HG02623 (cell line): Measurements from ENCODE around the gene GADD45GIP1.
"Not testable (repeated sequence)": the region's sequence is repeated elsewhere in the genome, so short reads cannot be mapped to it uniquely, and the experiment has no call there.

Experiments
- ATAC-seq: cut with Tn5 transposase; IDR thresholded peaks from one replicate; pipeline ENCODE4 v1.9.1; 2021; ENCODE audit warnings: moderate library complexity; ENCODE audit not compliant: unreplicated experiment

Gene GADD45GIP1

GRCh38 chr19:12944104-12944674, 12.8 kb downstream of the GADD45GIP1 start:
- no peak for ATAC-seq

- no peak for ATAC-seq
Observed at GRCh38 chr19:12943437-12944044, 13.5 kb downstream of the GADD45GIP1 start.

GRCh38 chr19:12940897-12941296, 16.1 kb downstream of the GADD45GIP1 start:
- ATAC-seq: no peak

GRCh38 chr19:12939975-12940423, 17.0 kb downstream of the GADD45GIP1 start:
- no peak for ATAC-seq

DNA sequence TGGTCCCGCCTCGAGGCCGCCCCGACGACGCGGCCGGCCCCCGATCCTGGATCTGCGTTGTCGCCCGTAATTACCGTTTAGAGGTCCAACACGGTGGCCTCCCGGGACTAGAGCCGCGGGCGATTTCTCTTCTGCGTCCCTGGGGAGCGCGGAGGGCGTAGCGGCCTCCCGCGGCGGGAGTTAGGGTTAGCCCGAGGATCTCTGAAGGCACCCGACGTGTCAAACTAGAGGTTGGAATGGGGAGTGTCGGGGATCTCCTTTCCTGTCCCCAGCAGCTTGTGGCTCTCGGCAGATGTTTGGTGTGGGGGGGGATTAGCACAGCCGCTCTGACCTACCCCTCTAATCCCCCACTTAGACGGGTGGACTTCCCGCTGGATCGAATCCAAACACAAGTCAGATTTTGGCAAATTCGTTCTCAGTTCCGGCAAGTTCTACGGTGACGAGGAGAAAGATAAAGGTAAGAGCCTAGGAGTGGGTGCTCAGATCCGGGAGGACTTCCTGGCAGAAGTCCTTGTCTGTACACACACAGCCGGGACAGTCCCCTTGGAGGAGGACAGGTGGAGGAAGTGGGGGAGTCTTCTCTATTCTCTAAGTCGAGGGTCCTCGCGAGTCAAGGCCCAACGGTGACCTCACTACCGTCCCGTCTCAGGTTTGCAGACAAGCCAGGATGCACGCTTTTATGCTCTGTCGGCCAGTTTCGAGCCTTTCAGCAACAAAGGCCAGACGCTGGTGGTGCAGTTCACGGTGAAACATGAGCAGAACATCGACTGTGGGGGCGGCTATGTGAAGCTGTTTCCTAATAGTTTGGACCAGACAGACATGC, 18.0 kb downstream of the GADD45GIP1 start:
- peak; percentile 2 for ATAC-seq

DNA sequence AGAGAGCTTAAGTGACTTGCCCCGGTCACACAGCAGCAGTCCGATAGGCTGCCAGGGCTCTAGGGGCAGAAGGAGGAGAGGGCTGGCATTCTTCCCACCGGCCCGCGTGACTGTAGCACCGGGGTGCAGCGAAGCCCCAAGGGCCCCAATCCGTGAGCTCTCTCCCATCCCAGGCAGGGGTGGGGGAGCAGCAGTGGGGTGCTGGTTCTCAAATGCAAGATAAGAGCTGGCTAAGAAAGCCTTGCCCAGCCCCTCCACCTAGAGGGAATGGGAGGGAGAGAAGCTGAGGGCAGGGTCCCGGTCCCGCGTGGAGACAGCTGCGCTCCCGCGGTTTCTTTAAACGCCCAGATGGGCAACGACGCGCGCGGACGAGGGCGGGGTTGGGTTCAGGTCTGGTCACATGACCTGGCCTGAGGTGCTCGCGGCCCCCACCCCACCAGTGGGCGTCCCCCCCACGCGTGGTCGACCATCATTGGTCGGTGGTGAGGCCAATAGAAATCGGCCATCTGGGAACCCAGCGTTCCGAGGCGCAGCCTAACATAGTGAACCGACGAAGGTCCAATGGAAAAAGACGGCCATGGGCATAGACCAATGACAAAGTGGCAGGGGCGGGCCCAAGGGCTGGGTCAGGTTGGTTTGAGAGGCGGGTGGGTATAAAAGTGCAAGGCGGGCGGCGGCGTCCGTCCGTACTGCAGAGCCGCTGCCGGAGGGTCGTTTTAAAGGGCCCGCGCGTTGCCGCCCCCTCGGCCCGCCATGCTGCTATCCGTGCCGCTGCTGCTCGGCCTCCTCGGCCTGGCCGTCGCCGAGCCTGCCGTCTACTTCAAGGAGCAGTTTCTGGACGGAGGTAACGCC, 18.9 kb downstream of the GADD45GIP1 start, which contains the start of gene CALR:
Gene CALR (plus strand): TSS at position 683 of the 852 bp plus-strand sequence. CDS start 71 bp downstream, at position 754.
- ATAC-seq: peak; percentile 89

DNA sequence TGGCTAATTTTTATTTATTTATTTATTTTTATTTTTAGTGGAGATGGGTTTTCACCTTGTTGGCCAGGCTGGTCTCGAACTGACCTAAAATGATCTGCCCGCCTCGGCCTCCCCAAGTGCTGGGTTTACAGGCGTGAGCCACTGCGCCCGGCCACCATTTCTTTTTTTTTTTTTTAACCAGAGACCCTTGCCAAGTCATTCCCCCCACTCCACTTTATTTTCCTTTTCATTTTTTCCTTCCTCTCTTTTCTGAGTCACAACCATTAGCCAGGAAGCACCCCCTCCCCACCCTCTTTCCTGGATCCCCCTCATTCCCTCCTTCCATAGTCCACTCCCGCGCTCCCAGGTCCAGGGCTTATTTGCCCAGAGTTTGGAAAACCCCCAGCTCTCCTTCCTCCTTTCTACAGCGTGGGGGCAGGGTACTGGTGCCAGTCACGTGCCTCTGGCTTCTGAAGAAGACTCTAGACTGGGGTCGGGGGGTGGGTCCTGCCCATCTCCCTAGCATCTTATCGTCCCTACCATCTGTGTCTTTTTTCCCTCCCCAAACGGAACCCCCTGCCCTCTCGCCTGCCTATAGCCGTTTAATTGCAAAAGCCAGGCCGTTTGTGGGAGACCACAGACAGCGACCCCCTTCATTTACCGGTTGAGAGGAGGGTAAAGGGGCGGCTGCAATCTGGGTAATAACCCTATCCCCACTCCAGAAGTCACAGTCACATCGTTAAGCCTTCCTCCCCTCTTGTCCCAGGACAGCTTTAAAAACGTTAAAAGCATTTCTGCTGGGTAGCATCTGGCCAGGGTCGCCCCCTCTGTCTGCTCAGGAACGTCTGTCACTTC, 19.7 kb downstream of the GADD45GIP1 start:
- no peak for ATAC-seq

DNA sequence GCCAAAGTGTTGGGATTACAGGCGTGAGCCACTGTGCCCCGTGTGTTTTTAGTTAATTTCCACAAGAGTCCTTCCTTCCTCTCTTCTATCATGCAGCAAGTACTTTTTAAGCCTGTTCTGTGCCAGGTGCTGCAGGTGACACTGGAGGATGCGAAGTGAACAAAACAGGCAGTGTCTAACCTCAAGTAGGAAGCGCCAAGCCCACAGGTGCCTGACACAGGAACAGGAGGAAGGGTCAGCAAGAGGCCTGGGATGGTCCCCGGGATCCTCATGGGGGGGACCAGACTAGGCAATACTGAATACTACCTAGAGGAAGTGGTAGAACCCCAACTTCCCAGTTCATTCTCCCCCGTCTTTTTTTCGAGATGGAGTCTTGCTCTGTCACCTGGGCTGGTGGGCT, 20.4 kb downstream of the GADD45GIP1 start:
- no peak for ATAC-seq

DNA sequence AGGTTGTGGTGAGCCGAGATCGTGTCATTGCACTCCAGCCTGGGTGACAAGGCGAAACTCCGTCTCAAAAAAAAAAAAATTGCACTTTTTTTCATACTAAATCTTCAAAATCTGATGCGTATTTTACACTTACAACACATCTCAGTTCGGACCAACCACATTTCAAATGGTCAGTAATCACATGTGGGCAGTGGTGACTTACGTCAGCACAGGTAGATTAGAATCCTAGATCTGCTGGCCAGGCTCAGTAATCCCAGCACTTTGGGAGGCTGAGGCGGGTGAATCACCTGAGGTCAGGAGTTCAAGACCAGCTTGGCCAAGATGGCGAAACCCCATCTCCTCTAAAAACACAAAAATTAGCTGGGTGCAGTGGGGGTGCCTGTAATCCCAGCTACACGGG, 22.0 kb downstream of the GADD45GIP1 start:
- ATAC-seq: no peak

GRCh38 chr19:12933287-12934072, 23.5 kb downstream of the GADD45GIP1 start, which contains the start of gene FARSA:
FARSA (minus strand) TSS chr19:12933711; CDS start chr19:12933696, 15 bp downstream.
- ATAC-seq: no peak

DNA sequence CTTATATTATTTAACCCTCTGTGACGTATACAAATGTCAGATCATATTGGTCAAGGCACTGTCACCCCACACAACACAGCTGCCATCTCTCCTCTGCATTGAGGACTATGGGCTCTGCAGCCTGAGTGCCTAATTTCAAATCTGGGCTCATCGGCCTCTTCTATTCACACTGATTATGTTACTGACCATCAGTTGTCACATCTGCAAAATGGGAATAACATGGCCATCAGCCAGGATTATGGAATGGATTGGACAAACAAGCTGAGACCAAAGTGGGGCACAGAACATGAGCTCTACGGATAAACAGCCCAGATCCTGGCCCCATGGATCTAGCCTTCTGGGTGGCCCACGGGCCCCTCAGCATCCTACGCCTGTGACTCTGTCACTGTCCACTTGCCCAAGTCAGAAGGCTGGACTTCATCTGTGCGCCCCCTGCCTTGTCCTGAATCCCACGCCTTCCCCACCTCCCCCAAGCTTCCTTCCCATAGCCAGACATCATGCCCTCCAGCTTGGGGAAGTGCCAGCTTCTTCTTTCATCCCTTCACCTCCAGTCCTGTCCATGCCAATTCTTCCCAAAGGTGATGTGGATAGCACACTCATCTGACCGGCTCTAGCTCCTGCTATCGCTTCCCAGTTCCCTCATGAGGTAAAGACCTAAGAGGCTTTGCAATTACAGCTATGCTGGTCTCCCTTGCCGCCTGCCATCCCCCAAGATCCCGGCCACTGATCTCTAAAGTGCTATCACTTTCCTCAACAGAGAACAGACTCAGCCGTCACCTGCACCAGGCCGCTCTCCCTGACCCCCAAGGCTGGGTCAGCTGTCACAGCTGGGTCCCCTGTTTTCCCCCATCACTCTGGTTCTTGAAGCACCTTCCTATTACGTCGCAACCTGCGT, 24.4 kb downstream of the GADD45GIP1 start:
- ATAC-seq: no peak

- no peak for ATAC-seq
Observed at GRCh38 chr19:12930002-12930645, 26.9 kb downstream of the GADD45GIP1 start.

- ATAC-seq: no peak
Observed at GRCh38 chr19:12924621-12925310, 32.3 kb downstream of the GADD45GIP1 start.

- no peak for ATAC-seq
Observed at GRCh38 chr19:12922959-12923358, 34.1 kb downstream of the GADD45GIP1 start.

DNA sequence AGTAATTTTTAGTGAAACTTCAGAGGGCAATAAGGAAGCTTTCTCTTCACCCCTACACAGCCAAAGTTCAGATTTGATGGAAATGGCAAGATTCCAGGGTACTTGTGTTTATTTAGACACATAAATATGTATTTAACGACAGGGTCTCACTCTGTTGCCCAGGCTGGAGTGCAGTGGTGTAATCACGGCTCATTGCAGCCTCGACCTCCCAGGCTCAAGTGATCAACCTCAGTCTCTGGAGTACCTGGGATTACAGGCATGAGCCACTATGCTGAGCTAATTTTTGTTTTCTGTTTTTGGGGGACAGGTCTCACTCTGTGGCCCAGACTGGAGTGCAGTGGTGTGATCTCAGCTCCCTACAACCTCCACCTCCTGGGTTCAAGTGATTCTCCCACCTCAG, 36.0 kb downstream of the GADD45GIP1 start:
- ATAC-seq: no peak

- no peak for ATAC-seq
Observed at GRCh38 chr19:12918253-12918652, 38.8 kb downstream of the GADD45GIP1 start.

- ATAC-seq: not testable (repeated sequence)
Observed at GRCh38 chr19:12915860-12916259, 41.2 kb downstream of the GADD45GIP1 start.
